ENCODE data around the gene KLK3.

Gene KLK3

DNA sequence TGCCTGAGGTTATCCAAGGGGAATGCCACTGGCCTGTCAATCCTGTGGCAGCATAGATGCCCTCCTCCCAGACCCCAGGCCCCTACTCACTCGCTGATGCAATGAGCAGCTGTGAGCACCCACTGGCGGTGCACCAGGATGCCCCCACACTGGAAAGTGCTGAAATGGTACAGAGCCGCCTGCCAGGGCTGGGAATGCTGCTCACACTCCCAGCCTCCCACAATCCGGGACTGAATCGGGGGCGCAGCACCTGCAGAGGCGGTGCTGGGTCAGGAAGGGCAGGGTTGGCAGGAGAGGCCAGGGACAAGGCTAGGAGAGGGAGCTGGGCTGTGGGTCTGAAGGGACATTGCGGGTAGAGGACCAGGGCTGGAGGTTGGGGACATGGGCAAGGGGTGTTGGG, 33.1 kb upstream of the KLK3 start:
- ChIA-PET CTCF (interaction anchor here (0.6 kb wide), 1 partner anchor 26 kb away, joined by 3 read pairs; no protein-coding TSS in a partner anchor), POLR2A (interaction anchor here (2.6 kb wide), 1 partner anchor 17 kb away, joined by 16 read pairs; no protein-coding TSS in a partner anchor)
- TF ChIP-seq CTBP1 (IDR thresholded peaks at IDR 0.05; ENCODE audit: borderline replicate concordance) (no peak), NFRKB (IDR thresholded peaks at IDR 0.05) (no peak), FOXA1 (IDR thresholded peaks at IDR 0.05) (no peak), ARNT (IDR thresholded peaks at IDR 0.05) (no peak), ZNF384 (IDR thresholded peaks at IDR 0.05) (no peak), FOXM1 (IDR thresholded peaks at IDR 0.05; ENCODE audit: borderline replicate concordance) (no peak), L3MBTL2 (conservative IDR thresholded peaks at IDR 0.05) (no peak), FOXK2 (IDR thresholded peaks at IDR 0.05) (no peak), SUZ12 (IDR thresholded peaks at IDR 0.05) (no peak), LEF1 (IDR thresholded peaks at IDR 0.05; ENCODE audit: borderline replicate concordance) (no peak), BHLHE40 (IDR thresholded peaks at IDR 0.05; ENCODE audit: borderline replicate concordance) (no peak), SP1 (IDR thresholded peaks at IDR 0.05) (no peak)
- TF ChIP-seq, protein P1, sequence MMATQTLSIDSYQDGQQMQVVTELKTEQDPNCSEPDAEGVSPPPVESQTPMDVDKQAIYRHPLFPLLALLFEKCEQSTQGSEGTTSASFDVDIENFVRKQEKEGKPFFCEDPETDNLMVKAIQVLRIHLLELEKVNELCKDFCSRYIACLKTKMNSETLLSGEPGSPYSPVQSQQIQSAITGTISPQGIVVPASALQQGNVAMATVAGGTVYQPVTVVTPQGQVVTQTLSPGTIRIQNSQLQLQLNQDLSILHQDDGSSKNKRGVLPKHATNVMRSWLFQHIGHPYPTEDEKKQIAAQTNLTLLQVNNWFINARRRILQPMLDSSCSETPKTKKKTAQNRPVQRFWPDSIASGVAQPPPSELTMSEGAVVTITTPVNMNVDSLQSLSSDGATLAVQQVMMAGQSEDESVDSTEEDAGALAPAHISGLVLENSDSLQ (IDR thresholded peaks at IDR 0.05) = no peak
- DNase-seq (ENCODE audit: extremely low spot score) = no peak

GRCh38 chr19:50822661-50823208, 32.0 kb upstream of the KLK3 start:
- no peak for TF ChIP-seq FOXA1 (IDR thresholded peaks at IDR 0.05)
- no peak for TF ChIP-seq L3MBTL2 (conservative IDR thresholded peaks at IDR 0.05)
- TF ChIP-seq TARDBP (IDR thresholded peaks at IDR 0.05) = no peak
- no peak for TF ChIP-seq BHLHE40 (IDR thresholded peaks at IDR 0.05; ENCODE audit: borderline replicate concordance)
- TF ChIP-seq ELF4 (IDR thresholded peaks at IDR 0.05) = no peak
- TF ChIP-seq ARNT (IDR thresholded peaks at IDR 0.05) = no peak
- TF ChIP-seq FOXM1 (IDR thresholded peaks at IDR 0.05; ENCODE audit: borderline replicate concordance) = no peak
- no peak for TF ChIP-seq LEF1 (IDR thresholded peaks at IDR 0.05; ENCODE audit: borderline replicate concordance)
- TF ChIP-seq FOXK2 (IDR thresholded peaks at IDR 0.05) = no peak
- TF ChIP-seq NFRKB (IDR thresholded peaks at IDR 0.05) = no peak
- no peak for TF ChIP-seq SUZ12 (IDR thresholded peaks at IDR 0.05)
- no peak for TF ChIP-seq ZNF384 (IDR thresholded peaks at IDR 0.05)
- TF ChIP-seq HDGF (IDR thresholded peaks at IDR 0.05; ENCODE audit: borderline replicate concordance) = no peak
- TF ChIP-seq, protein P1 (IDR thresholded peaks at IDR 0.05) = no peak
- no peak for TF ChIP-seq CTBP1 (IDR thresholded peaks at IDR 0.05; ENCODE audit: borderline replicate concordance)
- no peak for TF ChIP-seq SP1 (IDR thresholded peaks at IDR 0.05)
- ChIA-PET CTCF (no interaction called here), POLR2A (no interaction called here)
- no peak for DNase-seq (ENCODE audit: extremely low spot score)

GRCh38 chr19:50823389-50824042, 31.2 kb upstream of the KLK3 start, which contains the start of gene KLK1:
KLK1 (minus strand) TSS chr19:50823787; CDS start chr19:50823748, 39 bp downstream.
- no peak for DNase-seq (ENCODE audit: extremely low spot score)
- POLR2A ChIA-PET = no interaction called here
- CTCF ChIA-PET = no interaction called here
- no peak for TF ChIP-seq ARNT (IDR thresholded peaks at IDR 0.05)

DNA sequence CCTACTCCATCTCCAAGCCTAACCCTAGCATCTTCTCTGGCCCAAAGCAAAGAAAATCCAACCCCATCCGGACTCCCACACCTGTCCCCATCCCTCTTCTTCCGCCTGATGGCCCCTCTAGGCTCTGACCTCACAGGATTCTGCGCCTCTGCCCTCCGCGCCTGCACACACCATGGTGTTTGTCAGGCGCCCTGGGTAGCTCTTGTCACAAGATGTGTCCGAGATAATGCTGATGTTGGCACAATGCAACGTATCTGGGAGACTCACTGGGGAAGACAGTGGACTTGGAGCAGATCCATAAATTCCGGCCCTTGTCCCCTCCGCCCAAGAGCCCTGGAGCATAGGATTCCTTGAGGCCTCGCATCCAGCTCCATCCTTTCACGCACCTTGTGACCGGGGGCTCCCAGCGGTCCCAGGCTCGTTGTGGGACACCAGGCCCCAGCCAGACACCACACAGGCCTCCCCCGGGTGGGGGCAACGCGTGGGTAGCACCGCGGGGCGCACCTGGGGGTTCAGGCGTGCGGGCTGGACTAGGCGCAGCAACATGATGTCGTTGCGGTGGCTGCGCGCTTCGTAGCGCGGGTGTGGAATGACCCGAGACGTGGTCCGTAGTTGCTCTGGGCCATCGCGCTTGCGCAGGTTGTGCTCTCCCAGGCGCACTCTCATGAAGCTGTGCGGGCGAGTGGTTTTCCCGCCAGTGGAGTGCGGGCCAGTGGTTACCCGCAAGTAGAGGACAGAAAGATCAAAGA, 28.0 kb upstream of the KLK3 start:
- CTCF ChIA-PET = no interaction called here
- no peak for DNase-seq (ENCODE audit: extremely low spot score)
- POLR2A ChIA-PET = interaction anchor here (1.1 kb wide), 1 partner anchor 22 kb away, joined by 6 read pairs; no protein-coding TSS in a partner anchor
- TF ChIP-seq ELF4 (IDR thresholded peaks at IDR 0.05) = no peak
- TF ChIP-seq L3MBTL2 (conservative IDR thresholded peaks at IDR 0.05) = no peak
- TF ChIP-seq SP1 (IDR thresholded peaks at IDR 0.05) = no peak
- TF ChIP-seq LEF1 (IDR thresholded peaks at IDR 0.05; ENCODE audit: borderline replicate concordance) = no peak
- TF ChIP-seq NFRKB (IDR thresholded peaks at IDR 0.05) = no peak
- TF ChIP-seq, protein P1 (IDR thresholded peaks at IDR 0.05) = no peak
- no peak for TF ChIP-seq FOXK2 (IDR thresholded peaks at IDR 0.05)
- no peak for TF ChIP-seq TARDBP (IDR thresholded peaks at IDR 0.05)
- TF ChIP-seq ARNT (IDR thresholded peaks at IDR 0.05) = no peak
- TF ChIP-seq ZNF384 (IDR thresholded peaks at IDR 0.05) = no peak
- TF ChIP-seq HDGF (IDR thresholded peaks at IDR 0.05; ENCODE audit: borderline replicate concordance) = no peak
- TF ChIP-seq BHLHE40 (IDR thresholded peaks at IDR 0.05; ENCODE audit: borderline replicate concordance) = no peak
- no peak for TF ChIP-seq SUZ12 (IDR thresholded peaks at IDR 0.05)

DNA sequence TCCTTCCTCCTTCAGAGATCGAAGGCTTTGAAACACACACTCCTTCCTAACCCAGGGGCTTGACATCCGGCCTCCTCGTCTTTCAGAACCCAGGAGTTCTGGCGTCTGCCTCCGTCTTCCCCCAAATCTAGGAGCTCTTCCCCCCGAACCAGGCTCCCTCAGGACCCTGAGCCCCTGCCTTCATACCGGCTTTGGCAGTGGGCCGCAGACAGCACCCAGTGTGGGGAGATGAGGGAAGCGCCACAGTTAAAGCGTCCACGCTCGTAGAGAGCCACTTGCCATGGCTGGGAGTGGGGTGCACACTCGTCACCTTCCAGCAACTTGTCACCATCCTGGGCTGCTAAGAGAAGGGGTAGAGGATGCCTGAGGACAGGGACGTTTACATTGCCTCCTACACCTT, 27.2 kb upstream of the KLK3 start:
- CTCF ChIA-PET = no interaction called here
- DNase-seq (ENCODE audit: extremely low spot score) = no peak

More for the DNA sequence above, 27.2 kb upstream of the KLK3 start:
- no peak for TF ChIP-seq LEF1 (IDR thresholded peaks at IDR 0.05; ENCODE audit: borderline replicate concordance)
- TF ChIP-seq CTBP1 (IDR thresholded peaks at IDR 0.05; ENCODE audit: borderline replicate concordance) = no peak
- no peak for TF ChIP-seq ELF4 (IDR thresholded peaks at IDR 0.05)
- TF ChIP-seq HDGF (IDR thresholded peaks at IDR 0.05; ENCODE audit: borderline replicate concordance) = no peak
- no peak for TF ChIP-seq SP1 (IDR thresholded peaks at IDR 0.05)
- TF ChIP-seq FOXM1 (IDR thresholded peaks at IDR 0.05; ENCODE audit: borderline replicate concordance) = no peak
- no peak for TF ChIP-seq FOXK2 (IDR thresholded peaks at IDR 0.05)
- TF ChIP-seq TARDBP (IDR thresholded peaks at IDR 0.05) = no peak
- no peak for TF ChIP-seq BHLHE40 (IDR thresholded peaks at IDR 0.05; ENCODE audit: borderline replicate concordance)
- no peak for TF ChIP-seq FOXA1 (IDR thresholded peaks at IDR 0.05)
- POLR2A ChIA-PET = interaction anchor here (1.1 kb wide), 1 partner anchor 23 kb away, joined by 6 read pairs; no protein-coding TSS in a partner anchor
